ENCODE data around the gene EME1.

The EME1 gene

DNA sequence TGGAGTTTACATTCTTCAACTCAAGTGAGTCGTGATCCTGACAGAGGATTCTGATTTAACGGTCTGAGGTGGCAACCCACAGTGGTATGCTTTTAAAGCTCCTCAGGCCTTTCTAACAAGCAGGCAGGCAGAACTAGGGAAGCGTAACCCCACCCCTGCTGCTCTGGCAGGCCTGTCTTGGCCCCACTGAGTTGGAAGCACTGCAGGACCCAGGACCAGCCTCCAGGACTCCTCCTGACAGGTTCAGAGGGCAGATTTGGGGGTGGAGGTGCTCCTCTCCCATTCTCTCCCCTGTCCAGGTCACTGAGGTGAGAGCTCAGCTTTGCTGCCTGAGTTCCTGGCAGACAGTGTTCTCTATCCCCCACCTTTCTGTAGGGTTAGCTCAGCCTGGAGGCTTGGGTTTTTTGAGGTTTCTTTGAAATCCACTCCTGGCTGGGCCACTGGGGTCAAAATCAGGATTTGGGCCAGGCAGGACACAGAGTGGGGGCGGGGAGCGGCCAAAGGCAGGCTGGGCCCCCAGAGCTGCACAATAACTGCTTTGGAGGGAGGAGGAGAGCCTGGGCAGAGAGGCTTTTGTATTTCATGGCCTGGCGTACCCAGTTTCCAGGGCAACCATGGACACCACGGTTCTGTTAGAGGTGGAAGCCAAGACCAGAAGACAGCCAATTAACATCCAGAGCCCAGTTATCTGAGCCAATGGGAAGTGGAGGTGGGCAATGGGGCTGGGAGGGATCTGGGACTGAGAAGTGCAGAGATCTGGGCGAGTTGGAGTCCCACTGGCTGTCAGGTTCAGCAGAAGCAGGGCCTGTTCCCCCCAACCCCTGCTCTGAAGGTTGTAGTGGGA, 9.6 kb upstream of the EME1 start:
- DNase-seq (ENCODE audit: low read depth in 2 of 2) = no peak

DNA sequence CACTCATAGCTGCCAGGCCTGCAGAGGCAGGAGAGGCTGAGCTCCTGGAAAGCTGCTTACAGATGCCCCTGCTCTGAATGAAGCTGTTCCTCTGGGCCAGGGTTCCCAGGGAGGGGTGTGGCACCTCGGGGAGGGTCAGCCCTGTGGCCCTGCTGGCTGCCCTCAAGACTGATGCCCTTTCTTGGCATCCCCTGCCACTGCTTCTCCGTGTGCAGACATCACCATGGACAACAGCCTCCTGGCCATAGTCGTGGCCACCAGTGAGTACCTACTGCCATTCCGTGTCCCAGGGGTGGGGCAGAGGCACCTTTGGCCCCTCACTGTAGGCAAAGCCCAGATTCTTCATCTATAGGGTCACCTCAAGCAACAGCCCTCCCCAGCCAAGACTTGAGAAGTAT, 9.0 kb upstream of the EME1 start:
- DNase-seq (ENCODE audit: low read depth in 2 of 2) = no peak

DNA sequence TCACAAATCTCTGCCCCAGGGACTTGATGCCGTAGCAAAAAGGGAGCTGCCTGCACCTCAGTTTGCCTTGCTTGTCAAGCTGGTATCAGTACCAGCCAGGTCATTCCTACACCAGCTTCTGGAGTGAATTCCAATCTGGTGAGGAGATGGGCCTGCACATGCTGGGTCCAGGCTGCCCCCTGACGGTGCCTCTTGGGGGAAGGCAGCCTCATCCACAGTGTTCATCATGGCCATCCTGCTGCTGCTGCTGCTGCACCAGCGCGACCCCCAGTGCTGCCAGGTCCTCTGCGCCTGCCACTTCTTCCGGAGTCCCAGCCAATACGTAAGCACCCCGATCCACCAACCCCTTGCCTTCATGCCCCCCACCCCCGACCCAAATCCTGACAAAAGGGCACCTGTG, 8.3 kb upstream of the EME1 start:
- DNase-seq (ENCODE audit: low read depth in 2 of 2) = no peak

DNA sequence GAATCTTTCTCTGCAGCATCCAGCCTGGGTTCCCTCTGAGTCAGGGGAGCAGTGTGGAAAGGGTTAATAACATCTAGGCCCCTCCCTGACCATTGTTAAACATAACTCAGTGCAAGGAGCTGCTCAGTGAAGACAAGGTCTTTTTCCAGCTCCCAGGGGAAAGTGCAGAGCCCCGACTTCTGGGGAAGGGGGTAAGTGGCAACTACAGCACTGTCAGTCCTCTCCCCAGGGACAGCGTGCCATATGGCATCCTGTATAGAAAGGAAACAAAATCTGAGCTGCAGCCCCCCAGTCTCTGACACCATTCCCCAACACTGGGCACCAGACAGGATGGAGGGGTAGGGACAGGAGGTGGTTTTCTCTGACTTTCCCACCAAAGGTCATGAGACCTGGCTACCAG, 7.9 kb upstream of the EME1 start:
- DNase-seq (ENCODE audit: low read depth in 2 of 2) = no peak

DNA sequence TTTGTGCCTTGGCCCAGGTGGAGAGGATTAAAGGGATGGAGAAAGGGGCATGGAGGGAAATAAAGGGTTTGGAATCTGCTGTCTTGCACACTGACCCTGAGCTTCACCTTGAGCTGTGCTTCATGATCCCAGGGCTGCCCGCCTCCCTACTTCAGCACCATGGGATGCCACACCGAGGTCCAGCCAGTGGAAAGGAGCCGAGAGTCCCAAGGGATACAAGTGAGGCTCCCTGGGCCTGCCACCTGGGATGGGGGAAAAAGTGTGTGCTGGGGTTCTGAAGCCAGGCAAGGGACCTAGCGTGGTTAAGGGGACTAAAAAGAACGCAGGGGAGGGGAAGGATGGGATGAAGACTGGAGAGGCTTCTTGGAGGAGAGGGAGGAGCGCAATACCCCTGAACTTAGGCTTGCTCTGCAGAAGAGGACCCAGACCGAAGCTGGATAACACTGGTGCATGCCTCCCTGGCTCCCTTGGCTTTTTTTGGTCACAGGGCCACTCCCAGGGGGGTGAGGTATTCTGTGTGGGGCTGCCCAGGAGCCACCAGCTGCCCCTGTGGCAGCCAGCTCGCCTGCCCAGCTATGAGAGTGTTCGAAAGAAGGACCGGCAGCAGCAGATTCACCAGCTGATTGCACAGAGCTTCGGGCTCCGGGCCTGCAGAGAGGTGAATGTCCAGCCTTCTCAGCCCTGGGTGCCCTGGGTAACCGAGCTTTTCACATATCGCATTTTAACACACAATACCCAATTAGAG, 7.2 kb upstream of the EME1 start:
- DNase-seq (ENCODE audit: low read depth in 2 of 2) = no peak

DNA sequence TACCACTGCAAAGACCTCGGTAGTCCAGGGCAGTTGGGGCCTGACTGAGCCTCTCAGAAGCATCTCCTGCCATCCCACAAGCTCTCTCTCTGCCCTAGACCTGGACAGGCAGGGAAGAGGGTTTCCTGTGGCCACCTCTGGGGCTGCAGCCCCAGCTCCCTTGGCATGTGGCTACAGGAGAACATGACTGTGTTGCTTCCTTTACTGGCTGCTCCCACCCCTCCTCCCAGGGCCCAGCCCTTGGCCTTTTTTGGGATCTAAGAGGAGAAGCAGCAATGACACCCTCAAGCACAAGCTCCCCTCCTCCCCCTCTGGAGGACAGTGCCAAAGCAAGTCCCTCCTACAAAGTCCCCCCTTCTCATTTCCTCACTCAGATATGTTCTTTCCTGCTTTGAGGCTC, 5.6 kb upstream of the EME1 start:
- DNase-seq (ENCODE audit: low read depth in 2 of 2) = no peak

DNA sequence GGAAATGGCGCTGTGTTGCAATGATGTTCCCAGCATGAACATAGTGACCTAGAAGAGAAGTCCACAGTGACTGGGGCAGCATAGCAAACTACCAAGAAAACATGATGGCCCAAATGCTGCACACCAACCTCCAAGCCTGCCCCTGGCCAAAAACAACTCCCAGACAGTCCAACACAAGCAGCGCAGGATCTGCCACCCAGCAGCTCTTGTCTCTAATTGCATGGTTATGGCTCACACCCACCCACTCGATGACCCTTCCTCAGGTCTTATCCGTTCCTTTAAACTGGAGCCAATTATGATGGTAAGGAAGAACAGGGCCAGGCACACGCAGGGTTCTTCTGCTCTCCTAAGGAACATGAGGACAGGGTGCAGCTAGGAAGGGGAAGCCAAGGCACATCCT, 3.0 kb upstream of the EME1 start:
- DNase-seq (ENCODE audit: low read depth in 2 of 2) = no peak

DNA sequence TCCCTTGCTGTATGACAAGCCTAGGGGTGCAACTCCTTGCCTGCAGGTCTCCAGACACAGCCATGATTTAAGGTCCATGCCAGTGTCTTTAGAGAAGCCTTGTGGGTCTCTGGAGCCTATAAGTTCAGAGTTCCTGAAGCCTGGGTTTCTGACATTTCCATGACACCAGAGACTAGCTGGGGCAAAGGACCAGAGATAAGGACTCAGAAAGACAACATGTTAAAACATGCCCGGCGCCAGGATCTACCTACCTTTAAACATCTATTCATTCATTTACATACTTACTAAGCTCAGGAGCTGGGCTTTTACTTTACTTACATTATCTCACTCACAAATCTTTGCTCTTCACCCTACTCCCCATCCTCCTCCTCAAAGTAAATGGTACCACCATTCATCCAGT, 1.5 kb upstream of the EME1 start:
- DNase-seq (ENCODE audit: low read depth in 2 of 2) = no peak

DNA sequence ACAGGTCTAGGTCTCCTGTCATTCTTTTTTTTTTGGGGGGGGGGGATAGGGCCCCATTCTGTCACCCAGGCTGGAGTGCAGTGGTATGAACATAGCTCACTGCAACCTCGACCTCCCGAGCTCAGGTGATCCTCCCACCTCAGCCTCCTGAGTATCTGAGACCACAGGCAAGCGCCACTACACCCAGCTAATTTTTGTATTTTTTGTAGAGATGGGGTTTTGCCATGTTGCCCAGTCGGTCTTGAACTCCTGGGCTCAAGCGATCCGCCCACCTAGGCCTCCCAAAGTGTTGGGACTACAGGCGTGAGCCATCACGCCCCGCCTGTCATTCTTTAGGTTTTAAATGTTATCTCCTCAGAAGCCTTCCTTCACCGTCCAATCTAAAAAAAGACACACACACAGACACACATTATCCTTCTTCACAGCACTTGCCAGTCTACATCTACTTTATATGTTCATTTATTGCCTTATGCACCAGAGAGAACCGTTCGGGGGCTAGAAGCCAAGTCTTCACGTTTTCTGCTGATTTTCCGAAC, 739 bp upstream of the EME1 start:
- no peak for DNase-seq (ENCODE audit: low read depth in 2 of 2)

DNA sequence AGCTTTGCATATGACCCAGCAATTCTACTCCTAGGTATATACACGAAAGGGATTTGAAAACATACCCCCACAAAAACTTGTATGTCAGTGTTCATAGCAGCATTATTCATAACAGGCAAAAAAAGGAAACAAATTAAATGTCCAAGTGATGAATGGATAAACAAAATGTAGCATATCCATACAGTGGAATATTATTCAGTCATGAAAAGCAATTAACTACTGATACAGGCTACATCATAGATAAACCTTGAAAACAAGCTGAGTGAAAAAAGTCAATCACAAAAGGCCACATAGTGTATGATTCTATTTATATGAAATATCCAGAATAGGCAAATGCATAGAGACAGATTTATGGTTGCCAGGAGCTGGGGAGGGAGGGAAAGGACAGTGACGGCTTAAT, 676 bp downstream of the EME1 start:
- DNase-seq (ENCODE audit: low read depth in 2 of 2) = no peak

DNA sequence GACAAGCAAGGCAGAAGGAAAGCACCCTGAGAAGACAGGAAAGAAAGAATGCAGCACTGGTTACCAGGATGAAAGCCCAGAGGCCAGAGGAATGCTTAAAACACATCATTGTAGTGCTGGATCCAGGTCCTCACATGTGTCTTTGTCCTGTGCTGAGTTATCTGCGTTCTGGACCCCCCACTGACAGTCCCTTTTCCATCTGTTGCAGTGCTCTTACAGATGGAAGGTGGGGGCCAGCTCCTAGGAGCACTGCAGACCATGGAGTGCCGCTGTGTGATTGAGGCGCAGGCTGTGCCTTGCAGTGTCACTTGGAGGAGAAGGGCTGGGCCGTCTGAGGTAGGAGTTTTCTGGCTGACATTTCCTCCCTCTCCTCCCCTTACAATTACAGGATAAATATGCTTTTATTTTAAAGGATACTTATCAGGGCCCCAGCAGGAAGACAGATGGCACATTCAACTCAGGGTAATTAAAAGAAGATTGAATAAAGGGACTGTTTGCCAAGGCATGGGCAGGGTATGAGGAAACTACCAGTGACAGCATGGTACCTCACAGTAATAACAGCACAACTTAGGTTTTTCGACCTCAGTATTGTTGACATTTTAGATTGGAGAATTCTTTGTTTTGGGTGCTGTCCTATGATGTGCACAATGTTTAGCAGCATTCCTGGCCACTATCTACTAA, 3.0 kb downstream of the EME1 start:
- DNase-seq (ENCODE audit: low read depth in 2 of 2) = no peak

DNA sequence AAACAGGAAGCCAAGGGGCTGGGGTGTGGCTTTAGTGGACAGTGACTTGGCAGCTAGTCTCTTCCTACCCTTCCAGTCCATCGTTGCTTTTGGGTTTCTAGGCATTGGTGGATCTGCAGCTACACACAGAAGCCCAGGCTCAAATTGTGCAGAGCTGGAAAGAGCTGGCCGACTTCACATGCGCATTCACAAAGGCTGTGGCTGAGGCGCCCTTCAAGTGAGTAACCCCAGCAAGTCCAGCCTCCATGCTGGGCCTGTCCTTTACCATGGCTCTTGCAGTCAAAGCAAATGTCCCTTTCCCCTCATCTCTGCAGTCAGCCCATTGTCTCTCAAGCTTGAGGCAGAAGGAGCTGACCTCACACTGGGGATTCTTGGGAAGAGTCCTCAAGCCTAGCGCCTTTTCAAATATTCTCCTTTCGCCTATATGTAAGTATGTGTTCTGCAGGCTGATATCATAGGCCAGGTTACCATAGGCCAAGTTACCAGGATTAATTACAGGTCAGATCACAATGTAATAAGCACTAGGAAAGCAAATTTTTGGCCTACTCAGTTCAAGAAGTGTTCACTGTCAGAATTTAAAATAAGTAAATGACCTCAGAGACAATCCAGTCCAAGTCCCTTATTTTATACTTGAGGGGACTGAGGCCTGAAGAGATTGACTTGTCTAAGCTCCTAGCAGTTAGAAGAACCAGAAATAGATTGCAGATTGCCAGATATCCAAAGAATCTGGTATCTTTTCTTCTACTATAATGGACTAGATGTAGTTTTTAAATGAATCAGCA, 6.5 kb downstream of the EME1 start:
- DNase-seq (ENCODE audit: low read depth in 2 of 2) = no peak

DNA sequence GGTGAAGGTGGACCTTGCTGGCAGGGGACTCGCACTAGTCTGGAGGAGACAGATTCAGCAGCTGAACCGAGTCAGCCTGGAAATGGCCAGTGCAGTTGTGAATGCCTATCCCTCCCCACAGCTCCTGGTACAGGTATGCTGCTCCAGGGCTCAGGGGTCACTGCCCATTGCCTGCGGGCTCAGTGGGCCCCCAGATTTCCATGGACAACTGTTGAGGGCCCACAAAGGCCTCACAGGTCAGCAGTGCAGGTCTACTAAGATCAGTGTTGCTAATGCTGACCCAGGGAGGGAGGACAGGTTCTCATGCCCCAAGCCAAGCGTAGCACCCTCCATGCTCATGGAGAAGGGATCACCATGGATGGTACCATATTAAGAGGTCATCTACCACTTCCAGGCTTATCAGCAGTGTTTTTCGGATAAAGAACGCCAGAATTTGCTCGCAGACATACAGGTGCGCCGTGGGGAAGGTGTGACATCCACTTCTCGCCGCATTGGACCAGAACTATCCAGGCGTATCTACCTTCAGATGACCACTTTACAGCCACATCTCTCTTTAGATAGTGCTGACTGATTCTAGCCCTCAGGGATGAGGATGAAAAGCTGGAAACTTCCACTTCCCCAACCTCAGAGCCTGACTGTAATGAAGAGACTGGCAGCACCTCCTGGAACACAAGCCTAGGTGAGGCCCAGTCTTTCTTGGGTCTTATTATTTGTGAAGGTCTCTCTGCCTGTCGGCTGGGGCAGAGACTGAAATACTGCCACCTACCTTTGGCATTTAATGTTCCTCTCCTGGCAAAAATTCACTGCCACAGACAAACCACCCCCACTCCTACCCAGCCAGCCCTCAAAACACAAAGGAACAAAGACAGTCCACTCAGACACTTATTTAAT, 7.6 kb downstream of the EME1 start:
- no peak for DNase-seq (ENCODE audit: low read depth in 2 of 2)

DNA sequence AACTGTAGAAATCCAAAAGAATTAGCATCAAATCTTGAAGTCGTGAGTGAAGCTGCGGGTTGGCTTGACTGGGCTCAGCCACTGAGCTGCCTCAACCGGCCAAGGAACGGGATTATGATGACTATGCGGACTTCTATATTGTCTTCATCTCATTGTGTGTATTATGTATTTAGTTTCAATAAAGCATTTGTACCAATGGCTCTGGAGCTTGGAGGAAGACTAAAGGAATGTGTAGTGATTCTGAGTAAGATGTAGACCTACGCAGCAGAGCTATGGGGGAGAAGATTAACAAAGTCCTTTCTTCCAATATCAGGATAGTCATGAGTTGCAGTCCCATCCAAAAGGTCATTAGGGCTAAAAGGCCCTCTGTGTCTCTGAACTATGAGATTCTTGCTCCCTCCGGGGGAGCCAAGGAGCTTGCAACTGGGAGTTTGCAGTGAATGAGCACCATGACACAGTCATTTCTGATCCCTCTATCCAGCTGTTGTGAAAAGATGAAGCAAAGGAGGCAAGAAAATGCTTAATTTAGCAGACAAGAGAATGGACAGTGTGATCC, 8.3 kb downstream of the EME1 start:
- DNase-seq (ENCODE audit: low read depth in 2 of 2) = no peak

DNA sequence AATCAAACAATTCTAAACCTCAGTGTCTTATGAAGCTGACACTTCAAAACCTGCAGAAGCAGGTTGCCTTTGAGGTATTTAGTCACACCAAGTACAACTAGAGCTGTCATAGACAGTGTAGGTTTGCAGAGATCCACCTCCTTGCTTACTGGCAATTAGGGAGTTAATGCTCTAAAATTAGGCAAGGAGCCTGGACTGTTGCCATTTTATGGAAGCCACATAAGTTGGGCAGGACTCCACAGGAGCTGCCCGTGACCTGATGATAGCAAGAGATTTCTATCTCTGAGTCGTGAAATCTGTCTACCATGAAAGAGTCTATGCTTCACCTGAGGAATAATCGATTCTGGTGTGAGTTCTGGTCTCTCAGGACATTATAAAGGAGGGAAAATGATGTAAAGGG, 8.9 kb downstream of the EME1 start:
- DNase-seq (ENCODE audit: low read depth in 2 of 2) = no peak

DNA sequence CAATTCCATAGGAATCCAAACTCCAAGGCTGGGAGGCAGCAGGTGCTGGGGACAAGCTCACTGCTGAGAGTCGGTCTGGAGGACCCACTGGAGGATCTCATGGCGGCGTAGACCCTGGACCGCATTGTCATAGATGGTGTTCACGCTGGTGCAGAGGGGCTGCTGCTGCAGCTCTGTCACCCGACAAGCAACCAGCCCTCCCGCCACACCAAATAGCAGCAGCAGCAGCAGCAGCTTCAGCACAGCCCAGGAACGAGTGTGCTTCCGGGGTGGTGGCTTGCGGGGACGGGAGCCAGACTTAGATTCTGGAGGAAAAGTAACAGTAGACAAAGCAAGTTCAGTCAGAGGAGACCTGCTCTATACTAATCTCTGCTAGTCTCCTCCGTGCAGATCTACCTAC, 9.9 kb downstream of the EME1 start:
- no peak for DNase-seq (ENCODE audit: low read depth in 2 of 2)

DNA sequence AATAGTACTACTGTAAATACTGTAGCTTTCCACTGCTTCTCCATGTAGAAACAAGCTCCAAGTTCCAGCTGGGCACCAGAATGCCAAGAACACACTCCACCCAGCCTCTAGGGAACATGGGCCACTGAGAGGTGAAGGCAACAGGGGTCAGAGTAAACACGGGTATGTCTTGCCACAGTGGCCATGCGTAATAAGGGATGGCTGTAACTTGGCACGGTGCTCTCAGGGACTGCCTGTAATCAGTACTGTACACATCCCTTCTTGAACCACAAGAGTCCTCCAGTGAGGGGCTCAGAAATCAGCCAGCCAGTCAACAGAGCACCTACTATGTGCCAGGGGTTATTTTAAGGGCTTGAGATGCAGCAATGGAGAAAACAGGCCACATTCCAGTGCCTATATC, 13.5 kb downstream of the EME1 start:
- no peak for DNase-seq (ENCODE audit: low read depth in 2 of 2)

DNA sequence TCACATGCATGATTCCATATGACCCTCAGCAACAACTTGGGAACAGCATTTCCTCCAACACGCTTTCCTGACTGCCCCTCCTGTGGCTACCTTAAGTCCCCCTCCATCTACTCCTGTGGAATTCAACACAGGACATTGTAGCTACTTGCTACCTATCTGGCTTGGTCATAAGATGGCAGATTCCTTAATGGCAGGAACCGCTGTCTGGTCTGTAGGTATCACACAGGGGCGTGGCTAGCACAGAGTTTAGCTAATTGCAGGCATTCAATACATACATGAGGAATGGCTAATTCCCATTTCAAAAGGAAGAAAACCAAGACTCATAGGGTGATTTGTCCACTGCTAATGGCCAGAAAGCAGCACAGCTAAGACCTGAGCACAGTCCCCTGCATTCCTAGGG, 15.7 kb downstream of the EME1 start:
- no peak for DNase-seq (ENCODE audit: low read depth in 2 of 2)

DNA sequence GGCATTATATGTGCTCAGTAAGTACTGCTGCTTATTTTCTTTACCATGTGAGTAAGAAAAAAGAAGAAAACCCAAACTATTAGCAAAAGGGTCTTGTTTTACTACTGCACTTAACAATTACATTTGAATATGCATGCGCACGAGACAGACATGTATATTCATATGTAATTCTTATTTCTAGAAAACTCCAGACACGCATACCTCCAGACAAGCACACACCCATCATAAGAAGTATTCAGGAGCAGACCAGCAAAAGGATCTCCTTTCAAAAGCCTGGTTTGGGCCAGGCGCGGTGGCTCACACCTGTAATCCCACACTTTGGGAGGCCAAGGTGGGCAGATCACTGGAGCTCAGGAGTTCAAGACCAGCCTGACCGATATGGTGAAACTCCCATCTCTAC, 16.5 kb downstream of the EME1 start:
- DNase-seq (ENCODE audit: low read depth in 2 of 2) = no peak

DNA sequence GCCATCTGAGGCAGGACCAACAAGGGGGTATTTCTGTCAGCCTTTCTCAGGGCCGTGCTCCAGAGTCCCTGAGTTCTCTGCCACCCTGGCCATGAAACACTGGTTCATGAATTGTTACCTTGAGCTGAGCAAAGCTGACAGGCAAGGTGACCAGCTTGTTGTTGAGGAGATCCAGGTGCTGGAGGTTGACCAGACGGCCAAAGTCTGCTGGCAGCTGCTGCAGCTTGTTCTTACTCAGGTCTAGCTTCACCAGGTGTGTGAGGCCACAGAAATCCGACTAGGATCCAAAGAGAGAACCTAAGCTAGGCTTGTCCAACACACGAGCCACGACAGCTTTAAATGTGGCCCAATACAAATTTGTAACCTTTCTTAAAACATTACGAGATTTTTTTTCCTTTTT, 19.6 kb downstream of the EME1 start:
- no peak for DNase-seq (ENCODE audit: low read depth in 2 of 2)

DNA sequence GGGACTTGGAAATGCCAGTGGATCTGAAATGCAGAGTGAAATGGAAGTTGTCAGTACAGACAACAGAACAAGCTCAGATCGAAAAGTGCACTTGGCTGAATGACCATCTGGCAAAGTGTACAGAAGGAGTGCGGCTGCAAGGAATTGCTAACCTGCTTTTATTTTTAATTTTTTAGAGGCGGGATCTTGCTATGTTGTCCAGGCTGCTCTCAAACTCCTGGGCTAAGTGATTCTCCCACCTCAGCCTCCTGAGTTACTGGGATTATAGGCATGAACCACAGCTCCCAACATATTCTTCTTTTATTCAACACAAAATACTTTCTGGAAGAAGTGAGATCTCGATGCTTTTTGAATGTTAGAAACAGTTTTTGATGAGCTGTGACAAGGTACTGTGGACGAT, 20.7 kb downstream of the EME1 start:
- no peak for DNase-seq (ENCODE audit: low read depth in 2 of 2)

Data from stimulated activated CD8-positive, alpha-beta memory T cell treated with anti-CD3 and anti-CD28 coated beads, Interleukin-2, amount 100 ng/mL, for 1 hour (primary cell).